Activated effector memory CD4-positive, alpha-beta T cell treated with anti-CD3 and anti-CD28 coated beads, Interleukin-2, amount 50 U/mL, for 16 hours (primary cell): Measurements from ENCODE around the gene FOXL2.

Source experiments
- DNase-seq: peaks from one replicate; pipeline ENCODE4 v3.0.0-alpha.2; 2020

The FOXL2 gene

DNA sequence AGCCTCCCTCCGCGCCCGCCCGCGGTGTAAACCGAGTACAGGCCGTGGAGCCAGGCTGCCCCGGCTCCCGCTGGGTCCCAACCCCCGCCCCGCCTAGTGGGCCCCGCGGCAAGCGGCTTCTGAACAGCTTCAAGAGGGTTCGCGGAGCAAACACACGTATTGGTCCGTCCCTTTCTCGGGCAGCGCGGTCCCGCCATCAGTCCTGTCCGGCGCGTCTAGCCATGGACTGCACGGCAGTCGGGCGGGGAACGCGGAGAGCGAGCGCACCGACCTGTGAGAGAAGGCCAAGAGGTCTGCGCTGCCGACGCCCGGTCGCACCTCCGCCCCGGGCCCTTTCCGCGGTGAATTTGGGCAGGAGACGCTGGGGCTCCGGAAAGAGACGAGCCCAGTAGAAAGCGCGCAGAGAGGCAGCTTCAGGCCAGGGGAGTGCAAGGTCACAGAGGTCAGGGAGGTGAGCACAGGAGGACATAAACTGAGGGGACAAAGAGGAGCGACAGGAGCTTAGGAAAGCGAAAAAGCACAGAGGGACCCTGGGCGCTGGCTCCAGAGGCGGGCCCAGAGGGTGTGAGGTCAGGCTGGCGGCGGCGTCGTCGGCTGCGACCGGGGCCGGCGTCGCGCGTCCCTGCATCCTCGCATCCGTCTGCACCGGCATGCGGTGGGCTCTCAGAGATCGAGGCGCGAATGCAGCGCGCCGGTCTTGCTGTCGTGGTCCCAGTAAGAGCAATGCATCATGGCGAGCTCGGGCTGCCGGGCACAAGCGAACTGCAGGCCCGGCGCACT is 1.8 kb downstream of the FOXL2 start:
- peak; percentile 68 for DNase-seq

DNA sequence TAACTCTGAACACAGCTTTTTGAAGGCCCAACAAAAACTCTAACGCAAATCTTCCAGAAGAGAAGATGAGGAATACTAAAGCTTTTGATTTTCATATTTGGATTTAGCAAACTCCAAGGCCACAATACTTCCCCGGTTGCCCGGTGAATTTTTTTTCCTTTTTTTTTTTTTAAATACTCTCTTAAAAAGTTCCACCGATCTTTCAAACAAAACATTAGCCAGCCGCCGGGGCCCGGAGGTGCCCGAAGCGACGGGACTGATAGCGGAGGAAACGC is 2.3 kb downstream of the FOXL2 start:
- DNase-seq = no peak

DNA sequence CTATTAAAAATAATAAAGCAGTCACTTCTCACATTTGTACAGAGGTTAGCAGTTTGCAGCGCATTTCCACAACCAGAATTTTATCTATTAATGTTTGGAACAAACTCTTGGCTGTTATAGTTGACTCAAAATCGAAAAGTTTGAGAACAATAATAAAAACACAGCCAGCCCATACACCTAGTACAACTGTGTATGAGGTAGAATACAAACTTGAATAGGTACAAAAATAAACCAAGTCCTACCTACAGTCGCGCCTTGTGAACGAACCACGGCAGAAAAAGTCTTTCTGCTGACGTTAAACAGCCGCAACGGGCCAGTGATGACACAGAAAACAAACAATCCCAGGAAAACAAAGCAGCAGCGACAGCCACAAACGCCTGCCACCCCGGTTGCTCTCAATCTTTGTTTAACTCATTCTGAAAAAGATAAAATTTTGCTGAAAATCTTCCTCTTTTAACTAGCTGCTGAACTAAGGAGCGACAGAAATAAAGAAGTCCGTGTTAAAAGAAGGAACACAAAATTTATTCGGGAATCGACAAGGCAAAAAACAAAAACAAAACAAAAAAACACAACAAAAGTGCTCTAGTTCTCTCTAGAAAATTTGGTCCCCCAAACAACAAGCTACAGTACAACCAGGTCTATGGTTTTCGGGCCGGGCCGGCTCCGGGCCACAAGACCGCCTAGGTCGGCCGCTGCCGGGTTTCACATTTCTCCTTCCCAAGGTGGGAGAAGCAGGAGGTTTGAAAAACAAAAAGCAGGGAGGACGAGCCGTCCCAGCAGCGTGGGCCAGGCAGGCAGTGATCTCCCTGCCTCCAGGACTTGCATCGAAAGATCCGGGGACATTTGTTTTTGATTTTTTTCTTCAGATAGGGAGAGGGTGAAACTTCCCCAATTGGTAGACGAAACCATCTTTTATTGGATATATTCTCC is 2.9 kb downstream of the FOXL2 start:
- no peak for DNase-seq

DNA sequence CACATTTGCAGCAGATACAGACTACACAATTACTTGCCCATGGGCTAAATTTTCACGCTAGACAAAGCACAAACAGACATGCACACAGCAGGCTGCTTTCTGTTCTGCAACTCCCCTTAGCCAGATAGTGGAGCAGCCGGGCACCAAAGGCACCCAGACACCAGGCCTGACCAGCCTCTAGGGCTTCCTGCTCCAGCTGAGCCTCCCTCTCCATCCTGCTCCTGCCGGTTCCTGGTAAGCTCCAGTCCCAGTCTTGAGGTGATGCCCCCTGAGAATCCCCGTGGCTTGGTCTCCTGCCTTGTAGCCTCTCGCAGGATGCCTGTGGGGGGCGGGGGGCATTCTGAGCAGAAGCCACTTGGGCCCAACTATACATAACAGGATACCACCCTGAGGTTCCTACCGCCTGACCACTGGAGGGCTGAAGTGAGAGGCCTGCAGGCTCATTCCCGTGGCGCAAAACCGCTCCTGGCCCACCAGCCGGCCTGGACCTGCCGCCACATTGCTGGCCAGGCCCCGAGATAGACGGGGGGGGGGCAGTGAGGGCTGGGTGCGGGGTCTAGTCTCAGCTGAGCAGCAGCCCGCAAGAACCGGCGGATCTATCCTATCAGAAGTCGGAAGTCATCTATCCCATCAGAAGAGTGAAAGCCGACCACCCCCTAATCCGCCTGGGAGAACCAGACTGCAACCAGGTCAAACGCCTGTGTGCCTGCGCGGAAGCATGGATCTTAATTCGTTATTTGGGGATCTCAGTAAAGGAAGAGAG is 3.9 kb downstream of the FOXL2 start:
- no peak for DNase-seq

DNA sequence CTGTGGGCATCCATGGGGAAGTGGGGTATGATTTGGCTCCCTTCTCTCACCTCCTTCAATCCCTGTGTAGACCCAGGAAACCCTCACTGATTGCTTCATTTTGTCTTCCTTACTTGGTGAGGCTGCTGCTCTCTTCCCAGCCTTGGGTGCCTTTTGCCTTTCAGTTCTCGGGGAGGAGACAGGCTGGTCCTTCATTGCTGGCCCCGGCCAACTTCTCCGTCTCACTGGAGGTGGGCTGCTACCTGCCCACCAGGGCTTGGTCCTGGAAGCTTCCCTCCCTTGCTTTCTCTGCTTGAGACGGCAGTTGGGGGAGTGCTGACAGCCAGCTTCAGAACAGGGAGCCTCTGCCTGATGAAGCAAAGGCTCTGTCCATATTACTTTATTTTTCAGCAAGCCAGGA is 4.7 kb downstream of the FOXL2 start:
- DNase-seq = no peak

DNA sequence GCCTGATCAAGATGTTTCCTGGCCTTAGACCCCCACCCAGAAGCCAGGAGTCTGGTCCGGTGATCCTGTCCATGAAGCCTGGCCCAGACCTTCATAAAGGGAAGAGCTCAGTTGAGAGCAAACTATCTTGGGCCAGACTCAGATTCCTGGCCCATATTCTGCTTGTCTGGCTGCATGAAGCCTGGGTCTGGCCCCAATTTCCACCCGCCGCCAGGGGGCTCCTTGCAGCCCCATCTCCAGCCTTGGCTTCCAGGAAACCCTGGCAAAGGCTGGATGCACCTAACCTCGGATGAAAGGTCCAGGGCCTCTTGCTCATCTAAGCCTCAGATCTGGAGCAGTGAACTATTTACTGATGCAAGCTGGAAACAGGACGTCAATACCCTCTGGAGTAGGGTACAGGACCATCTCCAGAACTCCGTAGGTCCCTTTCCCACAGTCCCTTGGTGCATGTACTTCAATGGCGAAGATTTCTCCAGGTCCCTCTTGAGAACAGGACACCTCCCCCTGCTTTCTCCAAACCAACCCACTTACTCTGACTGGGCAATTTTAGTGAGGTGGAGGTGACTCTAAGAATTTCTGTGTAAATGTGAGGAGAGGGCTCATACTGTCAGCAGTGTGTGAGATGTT is 5.6 kb downstream of the FOXL2 start:
- no peak for DNase-seq

DNA sequence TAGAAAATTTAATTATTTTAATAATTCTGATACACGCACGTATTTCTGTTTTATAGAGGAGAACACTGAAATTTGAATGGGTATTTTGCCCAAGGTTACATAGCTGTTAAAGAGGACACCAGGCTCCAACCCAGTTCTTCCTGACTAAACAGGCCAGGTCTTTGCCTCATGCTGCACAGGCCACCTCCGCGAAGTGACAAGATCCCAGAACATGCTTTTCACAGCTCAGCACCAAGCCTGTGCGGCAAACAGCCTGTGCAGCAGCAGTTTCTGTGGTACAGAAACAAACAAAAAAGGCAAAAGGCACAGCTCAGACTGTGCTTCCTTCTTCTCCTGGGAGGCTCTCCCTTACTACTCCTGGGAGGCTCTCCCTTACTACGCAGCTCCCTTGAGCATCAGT is 6.5 kb downstream of the FOXL2 start:
- DNase-seq = no peak

DNA sequence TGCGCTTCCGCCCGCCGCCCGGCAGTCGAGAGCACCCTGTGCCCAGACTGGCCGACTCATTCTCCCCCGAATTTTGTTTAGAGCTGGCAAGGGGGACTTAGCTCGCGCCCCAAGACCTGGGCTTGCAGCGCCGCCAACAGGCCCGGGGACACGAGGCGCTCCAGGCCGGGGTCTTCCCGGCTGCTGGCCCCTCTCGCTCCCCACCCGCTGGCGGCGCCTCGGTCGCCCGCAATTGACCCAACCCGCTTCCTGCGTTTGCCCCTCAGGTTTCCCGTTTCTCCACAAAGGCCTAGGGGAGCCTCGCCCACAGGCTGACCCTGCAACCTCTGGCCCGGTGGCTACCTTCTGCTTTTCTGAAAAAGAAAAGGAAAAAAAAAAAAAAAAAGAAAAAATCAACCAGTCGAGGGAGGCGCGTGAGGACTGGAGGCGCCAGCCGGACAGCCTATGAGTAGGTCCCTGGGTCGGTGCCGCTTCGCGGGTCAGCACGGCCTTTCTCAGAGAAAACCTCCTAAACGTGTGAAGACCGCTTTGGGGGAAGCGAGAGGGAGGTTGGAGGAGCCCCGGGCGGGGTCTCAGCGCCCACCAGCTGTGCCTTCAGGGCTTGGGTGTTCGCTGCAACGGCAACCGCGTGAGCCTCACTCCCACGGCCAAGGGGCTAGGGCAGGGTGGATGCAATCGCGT is 7.2 kb downstream of the FOXL2 start:
- peak; percentile 62 for DNase-seq

DNA sequence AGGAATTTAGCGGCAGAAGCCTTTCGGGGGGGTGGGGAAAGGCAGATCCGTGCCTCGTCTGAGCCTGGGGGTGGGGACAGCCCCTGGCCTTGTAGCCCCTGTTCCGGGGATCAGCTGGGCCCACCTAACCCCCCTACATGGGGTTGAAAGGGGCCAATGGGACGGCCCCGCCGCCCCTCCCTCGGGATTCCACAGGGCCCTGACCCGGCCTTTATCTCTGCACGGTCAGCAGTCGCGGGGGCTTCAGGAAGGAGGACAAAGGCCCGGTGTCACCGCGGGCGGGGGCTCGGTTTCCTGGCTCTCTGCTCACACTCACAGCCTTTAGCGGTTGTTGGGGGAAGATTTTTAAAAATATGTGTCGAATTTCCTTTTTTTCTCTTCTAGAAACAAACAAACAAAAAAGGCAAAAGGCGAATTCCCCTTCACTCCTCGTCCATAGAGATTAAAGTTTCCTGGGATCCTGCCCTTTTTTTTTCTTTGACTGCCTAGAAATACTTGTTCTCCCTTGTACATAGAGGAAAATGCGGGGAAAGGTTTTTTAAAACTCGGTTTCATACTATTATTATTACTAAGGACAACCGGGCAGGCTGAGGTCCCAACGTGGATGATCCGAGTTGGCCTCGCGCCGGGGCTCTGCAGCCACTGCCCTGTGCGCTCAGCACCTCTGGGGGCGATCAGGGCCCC is 7.9 kb downstream of the FOXL2 start:
- DNase-seq = peak; percentile 33

DNA sequence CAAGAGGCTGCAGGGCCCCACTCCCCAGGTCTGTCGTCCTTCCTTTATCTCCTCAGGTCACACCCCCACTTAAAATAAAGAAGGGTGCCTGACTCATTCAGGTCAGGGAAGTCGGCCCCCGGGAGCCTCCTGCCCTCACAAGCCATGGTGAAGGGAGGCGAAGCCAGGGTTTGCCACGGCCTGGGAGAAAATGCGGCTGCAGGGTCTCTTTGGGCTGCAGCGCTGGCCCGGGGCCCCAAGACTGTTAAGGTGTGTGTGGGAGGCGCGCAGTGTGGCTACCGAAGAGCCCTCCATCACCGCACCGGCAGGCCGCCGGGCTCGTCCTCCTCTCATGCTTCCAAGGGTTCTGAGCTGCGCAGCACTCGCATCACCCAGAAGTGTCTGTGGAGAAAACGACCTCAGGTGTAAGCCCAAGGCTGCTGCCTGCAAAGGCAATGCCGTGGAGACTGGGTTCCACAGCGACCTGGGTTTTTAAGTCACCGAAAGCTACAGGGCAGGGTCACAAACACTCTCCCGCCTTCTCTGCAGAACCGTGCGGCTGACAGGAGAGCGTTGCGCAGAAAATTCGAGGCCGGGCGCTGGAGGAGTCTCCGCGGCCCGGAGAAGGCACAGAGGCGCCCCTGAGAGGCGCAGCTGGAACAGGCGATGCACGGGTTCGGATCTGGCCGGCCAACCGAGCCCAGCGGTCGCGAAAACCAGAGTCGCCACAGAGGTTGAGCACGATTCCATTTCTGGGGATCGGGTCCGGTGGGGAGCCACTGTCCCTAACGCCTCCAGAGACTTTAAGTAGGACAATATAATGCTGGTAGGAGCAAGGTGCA is 8.7 kb downstream of the FOXL2 start:
- no peak for DNase-seq

DNA sequence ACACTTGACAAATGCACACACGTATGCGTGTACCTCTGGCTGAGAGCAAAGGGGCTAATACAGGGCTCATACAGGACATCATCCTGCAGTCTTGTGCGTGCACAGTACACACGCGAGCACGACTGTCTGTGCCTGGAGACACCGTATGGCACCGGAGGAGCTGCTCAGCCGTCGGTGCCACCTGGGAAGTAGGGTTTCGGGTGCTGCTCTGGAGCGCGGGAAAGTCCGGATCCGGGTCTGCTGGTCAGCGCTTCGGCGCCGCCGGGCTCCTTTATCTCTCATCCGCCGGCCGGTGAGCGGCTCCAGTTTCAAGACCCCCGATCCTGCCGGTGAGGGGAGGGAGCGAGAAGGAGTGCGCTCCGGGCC is 9.3 kb downstream of the FOXL2 start:
- DNase-seq = no peak

DNA sequence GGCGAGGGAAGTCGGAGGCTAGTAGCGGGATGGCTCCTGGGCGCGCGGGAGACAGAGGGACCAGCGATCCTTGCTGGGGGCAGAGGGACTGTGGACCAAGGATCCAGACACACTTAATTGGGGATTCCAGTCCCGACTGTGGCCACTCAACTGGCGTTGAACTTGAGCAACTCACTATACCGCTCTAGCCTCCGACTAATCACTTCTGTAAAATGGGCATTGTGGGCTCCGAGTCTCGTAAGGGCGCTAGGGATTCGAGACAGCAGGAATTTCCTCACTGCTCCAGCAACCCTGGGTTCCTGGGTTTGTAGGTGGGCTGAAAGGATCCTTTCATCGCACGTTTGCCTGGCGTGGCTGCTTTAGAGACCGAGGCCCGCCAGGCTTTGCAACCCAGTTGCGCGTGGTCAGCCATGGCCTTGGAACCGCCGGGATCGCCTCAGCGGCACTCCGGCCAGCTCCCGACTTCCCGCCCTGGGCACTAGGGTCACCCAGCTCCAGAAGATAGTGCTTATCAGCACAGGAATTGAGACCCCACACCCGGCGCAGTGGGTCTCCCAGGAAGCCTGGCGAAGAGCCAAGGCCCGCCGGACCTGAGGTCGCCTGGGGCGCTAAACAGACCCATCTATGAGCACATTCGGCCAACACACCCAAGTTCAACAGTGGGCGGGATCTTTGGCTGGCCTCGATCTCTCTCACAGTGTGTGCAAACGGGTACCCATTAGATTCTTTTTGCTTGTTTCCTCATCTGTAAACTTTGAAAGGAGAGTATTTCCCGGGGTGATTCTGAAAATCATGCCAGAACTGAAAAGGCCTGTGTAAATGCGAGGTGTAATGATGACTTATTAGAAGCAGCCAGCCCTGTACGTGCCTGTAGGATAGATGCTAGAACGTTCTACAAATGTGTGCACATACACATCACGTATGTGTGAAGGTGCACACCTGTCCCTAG is 9.9 kb downstream of the FOXL2 start:
- DNase-seq = peak; percentile 58

DNA sequence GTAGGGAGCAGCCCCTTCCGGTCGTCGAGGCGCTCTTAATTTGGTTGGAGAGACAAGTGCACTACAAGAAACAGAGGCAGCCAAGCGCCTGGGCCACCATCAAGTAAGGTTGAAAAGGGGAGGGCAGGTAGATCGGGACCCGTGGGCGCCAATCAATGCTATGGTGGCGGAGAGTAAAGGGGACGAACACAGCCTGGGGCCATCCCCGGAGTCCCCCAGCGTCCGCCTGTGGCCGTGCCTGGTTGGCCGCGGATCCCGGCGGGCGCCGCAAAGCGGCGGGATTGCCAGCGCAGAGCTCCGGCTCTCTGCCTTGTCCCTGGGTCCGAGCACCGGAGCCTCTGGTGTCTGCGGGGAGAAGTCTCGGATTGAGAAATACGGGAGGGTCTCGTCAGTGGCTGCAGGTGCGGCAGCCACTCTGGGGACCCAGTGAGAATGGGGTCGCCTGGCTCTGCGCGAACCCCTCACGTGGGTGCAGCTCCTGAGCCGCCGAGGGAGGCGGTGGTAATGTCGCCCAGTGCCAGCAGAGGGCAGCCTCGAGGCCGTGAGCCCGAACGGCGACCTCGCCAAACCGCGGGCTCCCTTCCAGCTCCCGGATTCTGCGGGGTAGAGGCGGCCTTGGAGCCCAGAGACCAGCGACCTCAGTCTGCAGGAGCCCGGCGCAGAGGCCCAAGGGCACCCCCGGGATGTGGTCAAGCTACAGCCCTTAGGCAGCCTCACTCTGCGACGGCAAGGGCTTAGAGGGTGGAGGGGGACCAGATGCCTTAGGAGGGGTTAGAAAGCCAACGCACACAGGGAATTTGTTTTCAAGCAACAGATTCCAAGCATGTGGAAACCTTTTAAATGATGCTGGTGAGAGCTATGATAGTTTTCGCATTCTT is 10.8 kb downstream of the FOXL2 start:
- DNase-seq = peak; percentile 89

DNA sequence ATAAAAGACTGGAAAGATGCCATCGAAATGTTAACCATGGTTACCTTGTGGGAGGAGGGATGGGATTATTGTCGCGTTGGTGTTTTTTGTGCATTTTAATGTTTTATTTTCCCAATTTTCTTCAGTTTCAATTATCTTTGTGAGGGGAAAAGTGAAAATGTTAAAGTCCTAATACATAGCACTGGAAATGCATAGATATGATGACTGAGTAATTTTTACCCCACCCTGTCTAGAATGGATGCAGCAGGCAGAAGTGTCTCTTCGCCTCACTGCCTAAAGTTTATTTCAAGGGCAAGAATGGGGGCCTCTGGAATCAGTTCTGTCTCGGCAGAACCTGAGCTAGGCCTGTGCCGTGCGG is 11.5 kb downstream of the FOXL2 start:
- DNase-seq = no peak

DNA sequence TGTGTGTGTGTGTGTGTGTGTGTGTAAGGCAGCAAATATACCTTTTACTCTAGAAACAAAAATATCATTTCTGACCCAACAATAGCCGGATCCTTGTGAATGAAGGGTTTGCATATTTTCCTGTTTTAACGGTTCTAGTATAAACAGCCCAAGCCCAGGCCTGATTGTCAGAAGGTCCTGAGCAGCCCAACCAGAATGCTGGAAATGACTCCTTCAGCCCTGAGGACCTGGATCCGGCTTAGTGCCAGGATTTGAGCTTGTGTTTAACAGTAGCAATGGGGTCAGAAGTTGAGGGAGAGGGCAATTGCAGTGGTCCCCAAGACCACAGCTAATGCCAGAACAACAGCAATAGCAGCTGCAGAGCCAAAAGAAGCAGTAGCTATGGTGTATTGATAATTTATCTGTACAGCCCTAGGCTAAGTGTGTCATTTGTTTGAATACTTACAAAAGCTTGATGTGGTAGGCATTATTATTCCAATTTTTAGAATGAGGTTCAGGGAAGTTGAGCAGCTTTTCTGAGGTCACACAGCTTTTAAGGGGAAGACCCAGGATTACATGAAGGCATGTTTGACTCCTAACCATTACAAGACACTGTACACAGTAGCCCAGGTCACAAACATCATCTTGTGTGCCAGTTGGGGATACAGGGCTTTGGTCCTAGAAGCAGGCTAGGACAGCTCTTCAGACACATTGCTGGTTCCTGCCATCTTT is 12.8 kb downstream of the FOXL2 start:
- no peak for DNase-seq

DNA sequence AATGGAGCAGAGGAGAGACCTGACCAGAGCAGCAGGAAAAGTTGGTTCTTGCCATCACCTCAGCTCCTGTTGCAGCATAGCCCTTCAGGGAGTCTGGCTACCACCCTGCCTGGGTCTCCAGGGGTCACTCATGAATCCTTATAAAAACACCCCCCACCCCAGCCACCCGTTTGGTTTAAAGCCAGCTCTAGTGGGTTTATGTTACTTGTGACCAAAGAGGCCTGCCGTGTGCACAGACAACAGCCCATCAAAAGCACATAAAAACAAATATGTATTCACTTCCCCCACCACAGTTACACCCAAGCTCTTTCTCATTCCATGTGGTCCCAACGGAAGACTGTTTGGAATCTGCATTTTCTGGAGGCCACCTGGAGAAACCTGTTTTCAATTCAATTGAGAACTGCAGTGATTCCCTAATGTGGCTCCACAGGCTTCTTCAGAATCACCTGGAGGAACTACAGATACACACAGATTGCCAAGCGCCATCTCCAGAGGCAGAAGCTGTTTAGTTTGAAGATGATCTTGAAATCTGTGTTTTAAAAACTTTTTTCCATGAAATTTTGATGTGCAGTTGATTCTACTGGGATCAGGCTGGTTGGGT is 13.8 kb downstream of the FOXL2 start:
- DNase-seq = no peak

DNA sequence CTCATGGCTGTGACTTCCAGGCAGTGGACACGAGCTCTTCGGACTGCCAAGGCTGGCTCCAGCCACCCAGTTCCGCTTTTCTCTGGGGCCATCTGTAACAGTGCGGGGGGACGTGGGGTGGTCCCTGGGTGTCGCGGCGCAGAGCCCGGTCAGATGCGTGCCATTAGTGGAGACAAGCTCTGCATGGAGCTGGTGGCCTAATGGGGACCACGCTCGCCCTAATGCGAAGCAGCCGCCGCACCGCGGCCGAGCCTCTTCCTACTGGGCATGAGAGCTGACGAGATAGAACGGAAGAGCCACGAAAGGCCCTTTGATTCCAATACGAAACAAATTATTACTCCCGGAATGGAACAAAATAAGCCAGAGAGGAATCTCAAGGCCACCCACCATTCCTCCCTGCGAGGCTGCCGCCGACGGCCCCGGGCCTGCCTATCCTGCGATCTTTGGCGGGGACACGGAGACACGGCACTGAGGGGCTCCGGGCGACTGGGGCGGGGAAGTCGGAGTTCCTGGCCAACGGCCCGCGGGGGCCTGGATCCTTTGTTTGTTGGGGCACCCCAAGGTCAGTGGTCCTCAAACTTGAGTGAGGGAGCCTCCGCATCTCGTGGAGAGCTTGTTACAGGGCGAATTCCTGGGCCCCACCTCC is 18.1 kb downstream of the FOXL2 start:
- DNase-seq = no peak
